GM19463 (cell line): Measurements from ENCODE around the gene ZNF24.
A peak's percentile ranks its signal among the peaks of the same experiment; 100 is the strongest.

Experiments used
- ATAC-seq: cut with Tn5 transposase; IDR thresholded peaks from one replicate; pipeline ENCODE4 v1.9.1; 2021; ENCODE audit warnings: mild to moderate bottlenecking, moderate library complexity; ENCODE audit not compliant: unreplicated experiment

ZNF24 gene

DNA sequence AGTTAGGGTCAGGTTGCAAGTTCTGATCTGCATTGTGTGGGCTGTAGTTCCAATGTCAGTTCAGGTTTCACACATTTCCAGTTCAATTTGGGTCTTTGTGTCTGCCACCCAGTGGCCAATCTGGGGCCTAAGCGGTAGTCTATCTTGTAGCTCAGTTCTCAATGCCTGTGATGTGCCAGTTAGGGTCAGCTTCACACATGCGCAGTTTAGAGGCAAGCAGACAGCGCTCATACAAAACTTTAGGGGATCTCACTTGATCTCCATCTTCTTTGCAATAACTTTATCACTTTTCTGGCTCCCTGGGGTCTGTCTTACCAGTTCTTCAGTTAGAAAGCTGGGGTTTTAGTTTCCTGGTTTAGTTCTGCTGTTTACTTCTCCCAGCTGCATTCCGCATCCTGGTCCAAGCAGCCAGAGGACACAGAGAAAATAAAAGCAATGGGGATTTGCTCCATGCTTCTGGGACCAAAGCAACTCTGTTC, 11.0 kb upstream of the ZNF24 start:
- ATAC-seq, result peak; percentile 98

DNA sequence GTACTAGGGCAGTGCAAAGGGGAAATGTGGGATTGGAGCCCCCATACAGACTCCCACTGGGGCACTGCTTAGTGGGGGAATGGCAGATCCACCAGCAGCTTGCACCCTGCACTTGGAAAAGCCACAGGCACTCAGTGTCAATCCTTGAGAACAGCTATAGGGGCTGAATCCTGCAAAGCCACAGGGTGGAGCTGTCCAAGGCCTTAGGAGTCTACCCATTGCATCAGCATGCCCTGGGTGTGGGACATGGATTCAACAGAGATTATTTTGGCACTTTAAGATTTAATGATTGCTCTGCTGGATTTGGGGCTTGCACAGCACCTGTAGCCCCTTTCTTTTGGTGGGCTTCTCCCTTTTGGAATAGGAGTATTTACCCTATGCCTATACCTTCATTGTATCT, 8.6 kb upstream of the ZNF24 start:
- no peak for ATAC-seq

GRCh38 chr18:35352283-35352682, 8.1 kb upstream of the ZNF24 start:
- ATAC-seq, result no peak

GRCh38 chr18:35348001-35348400, 3.8 kb upstream of the ZNF24 start:
- ATAC-seq, result no peak

GRCh38 chr18:35345950-35346349, 1.7 kb upstream of the ZNF24 start:
- no peak for ATAC-seq

DNA sequence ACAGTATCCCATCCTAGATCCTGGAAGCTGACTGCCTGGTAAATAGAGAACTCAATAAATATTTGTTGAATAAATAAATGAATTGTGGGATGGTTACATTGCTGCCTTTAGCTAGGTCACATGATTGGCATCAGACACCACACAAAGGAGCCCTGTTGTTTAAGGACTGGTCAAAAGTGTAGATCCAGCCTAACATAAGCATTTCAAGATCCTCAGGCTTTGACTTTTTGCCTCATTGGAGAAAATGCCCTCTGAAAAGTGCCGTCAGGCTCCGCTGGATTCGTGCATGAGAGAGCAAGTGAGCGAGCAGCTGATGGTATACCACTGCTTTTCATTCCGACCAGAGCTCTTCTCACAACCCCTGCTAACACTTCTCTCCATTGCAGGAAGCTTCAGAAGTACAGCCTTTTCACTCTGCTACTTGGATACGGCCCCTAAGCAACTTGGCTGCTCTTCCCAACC, 1.3 kb upstream of the ZNF24 start:
- no peak for ATAC-seq

DNA sequence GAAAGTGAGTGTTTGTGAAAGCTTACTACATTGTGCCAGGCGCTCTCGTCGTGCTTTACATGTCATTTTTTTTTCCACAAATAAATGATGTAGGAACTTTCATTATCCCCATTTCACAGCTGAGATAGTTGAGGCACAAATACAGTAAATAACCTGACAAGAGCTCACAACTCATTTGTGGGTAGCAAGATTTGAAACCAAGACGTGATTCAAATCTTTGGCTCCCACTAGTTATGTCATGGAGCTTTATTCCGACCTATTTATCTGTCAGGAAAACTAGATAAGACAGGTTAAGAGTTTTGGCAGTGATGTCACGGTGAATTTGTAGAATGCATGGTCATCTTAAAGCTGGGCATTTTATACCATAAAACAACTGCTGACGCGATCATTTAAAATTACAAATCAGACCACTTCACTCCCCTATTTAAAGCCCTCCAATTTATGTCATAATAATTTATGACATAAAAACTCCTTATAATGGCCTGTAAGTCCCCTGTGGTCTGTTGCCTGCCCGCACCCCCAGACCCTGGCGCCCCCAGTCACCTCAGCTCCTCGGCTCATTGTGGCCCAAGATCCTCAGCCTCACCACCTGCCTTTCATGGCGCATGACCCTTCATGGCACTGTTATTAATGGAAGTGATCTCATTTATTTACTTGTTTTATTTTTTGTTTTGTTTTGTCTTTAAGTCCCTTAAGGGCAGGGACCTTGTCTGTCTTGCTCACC, 678 bp upstream of the ZNF24 start:
- ATAC-seq, result no peak

DNA sequence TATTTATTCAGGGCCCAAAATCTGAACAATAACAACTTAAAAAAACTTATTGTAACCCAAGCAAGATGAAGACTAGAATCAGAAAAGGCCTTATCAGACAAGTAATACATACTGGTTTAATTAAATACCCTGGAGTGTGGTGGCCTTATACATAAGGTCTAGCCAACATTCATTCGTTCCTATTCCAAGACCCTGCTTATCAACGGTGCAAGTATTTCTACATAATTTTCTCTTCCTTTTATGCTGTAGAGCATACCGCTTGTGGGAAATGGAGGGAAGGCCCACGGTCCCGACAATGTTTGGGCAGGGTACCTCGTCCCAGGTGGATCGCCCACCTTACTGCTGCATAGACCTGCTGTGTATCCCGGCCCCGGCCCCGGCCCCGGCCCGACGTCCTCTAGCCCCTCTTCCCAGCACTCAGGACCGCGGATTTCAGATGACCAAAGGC, 708 bp downstream of the ZNF24 start:
- no peak for ATAC-seq

DNA sequence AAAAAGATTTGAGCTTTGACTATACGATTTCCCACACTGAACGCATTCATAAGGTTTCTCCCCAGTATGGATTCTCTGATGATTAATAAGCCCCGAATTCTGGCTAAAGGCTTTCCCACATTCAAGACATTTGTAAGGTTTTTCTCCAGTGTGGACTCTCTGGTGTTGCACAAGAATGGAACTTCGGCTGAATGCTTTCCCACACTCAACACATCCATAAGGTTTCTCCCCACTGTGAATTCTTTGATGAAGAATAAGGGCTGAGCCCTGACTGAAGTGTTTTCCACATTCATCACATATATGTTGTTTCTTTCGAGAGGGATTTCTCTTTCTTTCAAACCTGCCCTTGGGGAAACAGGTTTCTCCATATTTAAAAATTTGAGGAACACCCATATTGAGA, 6.9 kb downstream of the ZNF24 start:
- no peak for ATAC-seq

- no peak for ATAC-seq
Observed at GRCh38 chr18:35335866-35336265, 8.4 kb downstream of the ZNF24 start.

- ATAC-seq, result no peak
Observed at GRCh38 chr18:35334821-35335220, 9.4 kb downstream of the ZNF24 start.

DNA sequence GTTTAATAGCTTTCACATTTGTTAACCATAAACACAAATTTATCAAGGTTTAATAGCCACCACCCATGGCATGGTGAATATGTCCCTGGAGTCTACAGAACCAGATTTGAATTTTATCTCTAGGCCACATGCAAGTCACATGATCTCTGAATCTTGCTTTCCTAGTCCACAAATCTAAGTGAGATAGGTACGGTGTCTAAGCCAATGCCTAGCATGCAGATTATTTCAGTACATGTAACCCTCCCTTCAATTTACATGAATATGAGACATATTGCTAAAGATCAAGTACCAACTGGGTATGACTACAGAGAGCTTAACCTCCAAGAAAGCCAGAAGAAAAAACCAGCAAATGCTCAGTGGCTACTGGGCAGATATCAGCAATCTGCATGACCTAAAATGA, 10.0 kb downstream of the ZNF24 start:
- no peak for ATAC-seq

- ATAC-seq, result no peak
Observed at GRCh38 chr18:35331367-35332087, 12.7 kb downstream of the ZNF24 start.

- no peak for ATAC-seq
Observed at GRCh38 chr18:35328868-35329267, 15.4 kb downstream of the ZNF24 start.

DNA sequence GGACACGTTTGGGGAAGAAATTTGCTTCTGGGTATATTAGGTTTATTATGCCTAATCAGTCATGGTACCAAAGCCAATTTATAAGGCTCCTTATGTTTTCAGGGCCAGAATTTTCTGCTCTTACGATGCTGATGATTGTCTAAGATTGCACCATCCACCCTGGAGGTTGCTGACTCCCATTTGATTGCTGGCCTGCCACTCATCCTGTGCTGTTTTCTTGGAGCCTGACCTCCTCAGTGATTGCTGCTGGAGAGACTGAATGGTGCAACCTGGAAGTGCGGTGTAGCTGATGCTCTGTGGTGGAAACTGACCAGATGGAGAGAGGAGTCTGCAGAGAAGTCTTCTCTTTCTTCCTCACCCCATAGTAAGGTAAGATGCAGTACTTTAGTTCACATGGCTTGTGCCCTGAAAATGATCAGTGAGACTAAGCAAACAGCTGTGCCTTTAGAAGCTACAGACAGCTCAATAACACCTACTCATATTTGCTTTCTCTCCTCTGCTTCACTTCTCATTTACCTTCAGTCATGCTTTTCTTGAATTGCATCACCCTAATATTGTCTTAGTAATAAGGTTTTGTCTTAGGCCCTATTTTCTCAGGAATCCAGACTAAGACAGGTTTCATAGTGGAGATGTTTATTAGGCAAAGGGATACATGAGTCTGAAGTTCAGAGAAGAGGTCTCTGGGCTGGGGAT, 17.4 kb downstream of the ZNF24 start:
- no peak for ATAC-seq

GRCh38 chr18:35324926-35325655, 19.1 kb downstream of the ZNF24 start:
- no peak for ATAC-seq

GRCh38 chr18:35322486-35323458, 21.4 kb downstream of the ZNF24 start:
- no peak for ATAC-seq

DNA sequence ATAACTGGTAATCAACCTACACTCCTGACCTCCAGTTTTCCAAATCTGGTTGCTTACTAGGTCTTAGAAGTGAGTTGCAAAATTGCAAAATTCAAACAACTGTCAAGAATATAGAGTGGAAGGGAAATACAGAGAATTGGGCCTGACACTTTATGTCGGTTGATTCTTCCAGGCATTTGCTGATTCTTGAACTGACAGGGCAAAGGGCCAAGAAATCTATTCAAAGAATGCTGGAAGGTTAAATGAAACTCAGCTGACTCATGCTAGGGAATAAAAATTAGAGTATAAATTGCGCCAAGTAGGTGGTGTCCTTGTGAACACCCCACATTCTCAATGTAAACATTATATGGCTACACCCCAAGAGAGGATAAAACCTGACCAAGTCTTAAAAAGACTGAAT, 32.7 kb downstream of the ZNF24 start:
- ATAC-seq, result no peak

GRCh38 chr18:35306588-35307250, 37.5 kb downstream of the ZNF24 start:
- no peak for ATAC-seq
